ENCODE measurements around the gene RDX. TPM values are rescaled to one million over a fixed set of nuclear protein-coding genes. Genes with fewer than 3 reads are reported as not detected.
"Not testable (repeated sequence)": the region's sequence is repeated elsewhere in the genome, so short reads cannot be mapped to it uniquely, and the experiment has no call there.

The RDX gene
- total RNA-seq, 2 donors from 2014 or later, result 111 to 131 TPM

- no peak for DNase-seq (ENCODE audit: low spot score)
- intact Hi-C loops (cut with DNase I), result no loop called here
Measured at GRCh38 chr11:110287537-110287936, 8.9 kb downstream of the RDX start.

- intact Hi-C loops (cut with DNase I), result no loop called here
Measured at GRCh38 chr11:110286298-110287040, 9.9 kb downstream of the RDX start.

GRCh38 chr11:110283862-110284261 is 12.6 kb downstream of the RDX start:
- intact Hi-C loops (cut with DNase I), result no loop called here
- no peak for DNase-seq (ENCODE audit: low spot score)

More at GRCh38 chr11:110286298-110287040, 9.9 kb downstream of the RDX start:
- no peak for DNase-seq (ENCODE audit: low spot score)

GRCh38 chr11:110280595-110280994 is 15.8 kb downstream of the RDX start:
- intact Hi-C loops (cut with DNase I); DNase-seq (ENCODE audit: low spot score): not testable (repeated sequence)

GRCh38 chr11:110279881-110280280 is 16.5 kb downstream of the RDX start:
- intact Hi-C loops (cut with DNase I), result no loop called here
- DNase-seq (ENCODE audit: low spot score), result no peak

GRCh38 chr11:110272919-110273318 is 23.5 kb downstream of the RDX start:
- intact Hi-C loops (cut with DNase I), result no loop called here
- no peak for DNase-seq (ENCODE audit: low spot score)

GRCh38 chr11:110269996-110270395 is 26.4 kb downstream of the RDX start:
- intact Hi-C loops (cut with DNase I), result no loop called here
- DNase-seq (ENCODE audit: low spot score), result no peak

- intact Hi-C loops (cut with DNase I), result no loop called here
- DNase-seq (ENCODE audit: low spot score), result no peak
Measured at GRCh38 chr11:110268441-110268840, 28.0 kb downstream of the RDX start.

GRCh38 chr11:110262072-110262403 is 34.4 kb downstream of the RDX start:
- intact Hi-C loops (cut with DNase I), result no loop called here
- no peak for DNase-seq (ENCODE audit: low spot score)

- intact Hi-C loops (cut with DNase I), result no loop called here
- DNase-seq (ENCODE audit: low spot score), result no peak
Measured at GRCh38 chr11:110261195-110262071, 35.0 kb downstream of the RDX start.

- no peak for DNase-seq (ENCODE audit: low spot score)
- intact Hi-C loops (cut with DNase I), result no loop called here
Measured at GRCh38 chr11:110253525-110253924, 42.9 kb downstream of the RDX start.

GRCh38 chr11:110251836-110252235 is 44.6 kb downstream of the RDX start:
- intact Hi-C loops (cut with DNase I), result no loop called here
- no peak for DNase-seq (ENCODE audit: low spot score)

GRCh38 chr11:110250168-110250567 is 46.2 kb downstream of the RDX start:
- intact Hi-C loops (cut with DNase I), result no loop called here
- no peak for DNase-seq (ENCODE audit: low spot score)

GRCh38 chr11:110249766-110250165 is 46.6 kb downstream of the RDX start:
- intact Hi-C loops (cut with DNase I), result no loop called here
- DNase-seq (ENCODE audit: low spot score), result no peak

GRCh38 chr11:110249066-110249465 is 47.3 kb downstream of the RDX start:
- no peak for DNase-seq (ENCODE audit: low spot score)
- intact Hi-C loops (cut with DNase I), result no loop called here

GRCh38 chr11:110243791-110244190 is 52.6 kb downstream of the RDX start:
- intact Hi-C loops (cut with DNase I), result no loop called here
- no peak for DNase-seq (ENCODE audit: low spot score)

- intact Hi-C loops (cut with DNase I), result no loop called here
Measured at GRCh38 chr11:110242746-110243145, 53.7 kb downstream of the RDX start.

GRCh38 chr11:110242188-110242587 is 54.2 kb downstream of the RDX start:
- intact Hi-C loops (cut with DNase I), result no loop called here
- no peak for DNase-seq (ENCODE audit: low spot score)

More at GRCh38 chr11:110242746-110243145, 53.7 kb downstream of the RDX start:
- DNase-seq (ENCODE audit: low spot score), result no peak

GRCh38 chr11:110235966-110236365 is 60.4 kb downstream of the RDX start:
- intact Hi-C loops (cut with DNase I), result no loop called here

GRCh38 chr11:110230377-110230776 is 66.0 kb downstream of the RDX start:
- no peak for DNase-seq (ENCODE audit: low spot score)
- intact Hi-C loops (cut with DNase I), result no loop called here

More at GRCh38 chr11:110235966-110236365, 60.4 kb downstream of the RDX start:
- DNase-seq (ENCODE audit: low spot score), result no peak
